ENCODE results near the gene PLEKHS1.

DNA sequence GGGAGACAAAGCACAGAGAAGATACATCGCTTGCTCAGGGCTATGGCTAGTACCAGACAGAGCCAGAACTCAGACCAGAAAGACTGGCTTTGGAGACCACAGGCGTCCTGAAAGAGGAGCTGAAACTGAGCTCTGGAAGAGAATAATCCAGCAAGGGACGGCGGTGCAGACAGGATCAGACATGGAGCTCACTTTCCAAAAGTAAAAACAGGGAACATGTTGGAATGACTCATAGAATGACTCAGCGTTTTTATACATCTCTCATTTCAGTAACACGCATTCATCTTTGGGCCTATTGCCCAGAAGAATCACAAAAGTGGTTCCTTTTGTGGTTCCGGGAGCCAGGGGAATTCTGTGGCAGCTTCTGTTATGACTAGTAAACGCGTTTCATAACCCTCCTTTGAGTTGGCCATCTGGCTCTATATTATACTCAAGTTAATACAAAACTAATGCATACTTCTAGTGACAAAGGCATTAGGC, 37.2 kb downstream of the PLEKHS1 start:
- TF ChIP-seq, protein P1, sequence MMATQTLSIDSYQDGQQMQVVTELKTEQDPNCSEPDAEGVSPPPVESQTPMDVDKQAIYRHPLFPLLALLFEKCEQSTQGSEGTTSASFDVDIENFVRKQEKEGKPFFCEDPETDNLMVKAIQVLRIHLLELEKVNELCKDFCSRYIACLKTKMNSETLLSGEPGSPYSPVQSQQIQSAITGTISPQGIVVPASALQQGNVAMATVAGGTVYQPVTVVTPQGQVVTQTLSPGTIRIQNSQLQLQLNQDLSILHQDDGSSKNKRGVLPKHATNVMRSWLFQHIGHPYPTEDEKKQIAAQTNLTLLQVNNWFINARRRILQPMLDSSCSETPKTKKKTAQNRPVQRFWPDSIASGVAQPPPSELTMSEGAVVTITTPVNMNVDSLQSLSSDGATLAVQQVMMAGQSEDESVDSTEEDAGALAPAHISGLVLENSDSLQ (IDR thresholded peaks at IDR 0.05) = no peak
- no peak for TF ChIP-seq FOXK2 (IDR thresholded peaks at IDR 0.05)
- no peak for TF ChIP-seq ZNF384 (IDR thresholded peaks at IDR 0.05)
- no peak for TF ChIP-seq FOXM1 (IDR thresholded peaks at IDR 0.05; ENCODE audit: borderline replicate concordance)
- no peak for TF ChIP-seq SP1 (IDR thresholded peaks at IDR 0.05)
- no peak for TF ChIP-seq LEF1 (IDR thresholded peaks at IDR 0.05; ENCODE audit: borderline replicate concordance)
- TF ChIP-seq ELF4 (IDR thresholded peaks at IDR 0.05) = no peak
- TF ChIP-seq ARNT (IDR thresholded peaks at IDR 0.05) = no peak

Measured in HEK293T (cell line).